Sciatic nerve (tissue), 2 donors: ENCODE measurements around the gene TCEANC2. TPM values are rescaled to one million over a fixed set of nuclear protein-coding genes. Genes with fewer than 3 reads are reported as not detected.
"Not testable (repeated sequence)": the region's sequence is repeated elsewhere in the genome, so short reads cannot be mapped to it uniquely, and the experiment has no call there.

Experiments used
- ATAC-seq: fragments of 200-7000 bp; cut with Tn5 transposase; one replicate; pipeline ENCODE4 v1.9.1; 2020; ENCODE audit warnings: mild to moderate bottlenecking, moderate library complexity
- DNase-seq: peaks from one replicate; pipeline ENCODE4 v3.0.0-alpha.2; 2020; ENCODE audit warnings: low spot score
- intact Hi-C: fragments of 100-400 bp; cut with DNase I; formaldehyde crosslinking; loops from one replicate; pipeline ENCODE4 v1.14.2; 2022
- total RNA-seq: library from RNA; stranded (reverse); fragmentation: NEBNext Ultra II Directional; extraction: Animal tissue kit (Norgen Biotek cat#: 25700); gene quantifications from one replicate; pipeline ENCODE4 v1.2.1, GENCODE V29; 2021
- donor health status: DM: no; HTN: no; CAD: no.
- donor health status: DM: no; HTN: no; CAD: no.

Gene TCEANC2
- total RNA-seq = 7.7 TPM

GRCh38 chr1:54052934-54053744, at the start of gene TCEANC2, which contains the start of gene TMEM59:
Gene TCEANC2, plus strand, starts transcription at chr1:54053608. Its CDS starts 815 bp downstream, at chr1:54054423.
Gene TMEM59, minus strand, starts transcription at chr1:54053204. Its CDS starts 16 bp downstream, at chr1:54053188.
- ATAC-seq = peak; percentile 98
- intact Hi-C loops = no loop called here
- DNase-seq = peak; percentile 97

DNA sequence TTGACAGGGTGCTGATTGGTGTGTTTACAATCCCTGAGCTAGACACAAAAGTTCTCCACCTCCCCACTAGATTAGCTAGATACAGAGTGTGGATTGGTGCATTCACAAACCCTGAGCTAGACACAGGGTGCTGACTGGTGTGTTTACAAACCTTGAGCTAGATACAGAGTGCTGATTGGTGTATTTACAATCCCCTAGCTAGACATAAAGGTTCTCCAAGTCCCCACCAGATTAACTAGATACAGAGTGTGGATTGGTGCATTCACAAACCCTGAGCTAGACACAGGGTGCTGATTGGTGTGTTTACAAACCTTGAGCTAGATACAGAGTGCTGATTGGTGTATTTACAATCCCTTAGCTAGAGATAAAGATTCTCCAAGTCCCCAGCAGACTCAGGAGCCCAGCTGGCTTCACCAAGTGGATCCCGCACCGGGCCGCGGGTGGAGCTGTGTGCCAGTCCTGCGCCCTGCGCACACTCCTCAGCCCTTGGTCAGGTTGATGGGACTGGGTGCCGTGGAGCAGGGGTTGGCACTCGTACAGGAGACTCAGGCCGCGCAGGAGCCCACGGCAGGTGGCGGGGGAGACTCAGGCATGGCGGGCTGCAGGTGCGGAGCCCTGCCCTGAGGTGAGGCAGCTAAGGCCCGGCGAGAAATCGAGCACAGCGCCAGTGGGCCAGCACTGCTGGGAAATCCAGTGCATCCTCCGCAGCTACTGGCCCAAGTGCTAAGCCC, 49.5 kb upstream of the TCEANC2 start:
- ATAC-seq, intact Hi-C loops, DNase-seq: not testable (repeated sequence)

DNA sequence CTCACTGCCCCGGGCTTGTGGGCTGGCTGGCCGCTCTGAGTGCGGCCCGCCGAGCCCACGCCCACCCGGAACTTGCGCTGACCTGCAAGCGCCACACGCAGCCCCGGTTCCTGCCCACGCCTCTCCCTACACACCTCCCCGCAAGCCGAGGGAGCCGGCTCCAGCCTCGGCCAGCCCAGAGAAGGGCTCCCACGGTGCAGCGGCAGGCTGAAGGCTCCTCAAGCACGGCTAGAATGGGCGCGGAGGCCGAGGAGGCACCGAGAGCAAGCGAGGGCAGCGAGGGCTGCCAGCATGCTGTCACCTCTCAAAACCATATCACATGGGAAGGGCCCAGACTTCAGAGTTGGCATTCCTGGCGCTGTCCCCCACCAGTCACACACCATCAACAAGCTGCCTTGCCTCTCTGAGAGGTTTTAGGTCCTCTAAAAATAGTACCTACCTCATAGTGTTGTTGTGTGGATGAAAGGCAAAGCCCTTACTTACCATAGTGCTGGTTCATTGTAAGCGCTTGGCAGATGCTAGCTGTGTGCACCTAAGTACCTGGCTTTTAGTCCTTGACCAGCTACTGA, 48.8 kb upstream of the TCEANC2 start:
- no peak for DNase-seq
- intact Hi-C loops = no loop called here
- ATAC-seq = no peak

DNA sequence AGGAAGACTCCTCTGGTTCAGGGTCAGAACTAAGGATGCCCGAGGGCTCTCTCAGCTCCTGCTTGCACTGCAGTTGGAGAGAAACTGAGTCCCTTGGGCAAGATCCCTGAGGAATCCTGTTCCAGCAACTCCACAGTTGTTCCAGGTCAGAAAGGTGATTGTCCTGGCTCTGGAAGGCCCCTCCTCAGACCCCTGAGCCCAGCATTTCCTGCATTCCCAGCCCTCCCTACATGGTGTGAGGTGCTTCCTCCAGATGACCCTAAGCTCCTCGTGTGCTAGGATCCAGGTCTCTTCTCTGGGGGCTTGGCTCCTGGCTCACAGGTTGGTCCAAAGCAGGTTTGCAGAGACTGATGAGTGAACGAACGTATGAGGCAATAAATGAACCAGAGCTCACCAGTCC, 46.9 kb upstream of the TCEANC2 start:
- intact Hi-C loops = no loop called here

DNA sequence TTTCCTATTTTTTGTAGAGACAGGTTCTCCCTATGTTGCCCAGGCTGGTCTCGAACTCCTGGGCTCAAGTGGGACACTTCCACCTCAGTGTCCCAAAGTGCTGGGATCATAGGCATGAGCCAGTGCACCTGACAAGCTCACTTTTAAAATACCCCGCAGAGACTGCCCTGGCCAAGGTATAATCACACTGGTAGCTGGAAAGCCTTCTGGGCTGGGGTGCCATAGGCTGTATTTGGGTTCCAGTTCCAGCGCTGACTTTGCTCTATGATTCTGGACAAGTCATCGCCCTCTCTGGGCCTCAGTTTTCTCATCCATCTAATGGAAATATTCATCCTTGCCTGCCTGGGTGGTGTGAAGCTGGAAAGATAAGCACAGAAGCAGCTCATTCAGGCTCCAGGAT, 45.8 kb upstream of the TCEANC2 start:
- DNase-seq (no peak), ATAC-seq (no peak)
- intact Hi-C loops = no loop called here

More for the DNA sequence above, 46.9 kb upstream of the TCEANC2 start:
- DNase-seq = no peak
- no peak for ATAC-seq

GRCh38 chr1:54008876-54009275, 44.5 kb upstream of the TCEANC2 start:
- intact Hi-C loops = no loop called here
- DNase-seq (no peak), ATAC-seq (no peak)

DNA sequence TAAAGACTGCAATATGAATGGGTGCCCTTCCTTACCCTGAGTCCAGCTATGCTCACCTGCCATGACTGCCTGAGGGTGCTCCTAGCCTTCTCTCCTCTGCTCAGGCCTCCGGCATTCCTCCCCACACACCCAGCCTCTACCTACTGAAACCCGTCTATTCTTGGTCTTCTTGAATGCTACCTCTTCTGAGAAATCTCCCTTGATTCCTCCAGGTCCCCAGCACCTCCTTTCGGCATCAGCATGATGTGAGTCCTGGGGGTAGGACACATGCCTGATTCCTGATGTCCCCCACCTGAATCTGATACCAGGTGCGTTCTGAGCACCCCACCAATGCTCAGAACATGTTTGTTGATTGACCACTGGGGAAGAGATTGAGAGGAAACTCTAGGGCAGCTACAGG, 44.0 kb upstream of the TCEANC2 start:
- intact Hi-C loops = no loop called here
- DNase-seq (no peak), ATAC-seq (no peak)

DNA sequence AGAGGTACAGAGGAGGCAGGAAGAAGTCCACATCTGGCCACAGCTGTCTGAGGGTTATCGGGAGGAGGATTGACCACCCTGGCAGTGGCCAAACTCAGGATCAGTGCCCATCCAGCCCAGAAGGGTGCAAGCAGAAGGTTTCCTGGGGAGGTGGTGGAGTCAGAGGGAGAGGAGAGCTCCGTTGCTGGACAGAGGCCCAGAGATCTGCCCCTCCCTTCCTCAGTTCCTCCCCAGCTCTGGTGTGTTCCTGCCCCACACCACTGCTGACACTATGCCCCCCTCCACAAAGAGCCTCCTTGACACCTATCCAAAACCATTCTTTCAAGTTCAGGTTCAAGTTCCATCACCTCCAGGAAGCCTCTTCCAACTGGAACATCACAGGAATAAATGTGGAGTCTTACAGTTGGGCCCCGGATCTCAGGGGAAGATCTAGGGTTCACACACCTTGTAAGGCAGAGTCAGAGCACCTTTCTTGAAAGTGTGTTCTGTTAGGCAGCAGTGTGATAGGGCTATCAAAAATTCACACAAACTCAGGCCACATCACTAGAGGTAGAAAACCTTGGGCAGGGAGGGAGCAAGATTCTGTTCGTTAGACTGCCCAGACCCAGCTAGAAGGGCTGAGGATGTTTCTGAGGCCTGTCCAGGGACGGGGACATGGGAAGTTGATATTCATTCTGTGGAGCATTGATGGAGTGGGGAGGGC, 42.8 kb upstream of the TCEANC2 start:
- intact Hi-C loops = no loop called here
- ATAC-seq (no peak), DNase-seq (no peak)

DNA sequence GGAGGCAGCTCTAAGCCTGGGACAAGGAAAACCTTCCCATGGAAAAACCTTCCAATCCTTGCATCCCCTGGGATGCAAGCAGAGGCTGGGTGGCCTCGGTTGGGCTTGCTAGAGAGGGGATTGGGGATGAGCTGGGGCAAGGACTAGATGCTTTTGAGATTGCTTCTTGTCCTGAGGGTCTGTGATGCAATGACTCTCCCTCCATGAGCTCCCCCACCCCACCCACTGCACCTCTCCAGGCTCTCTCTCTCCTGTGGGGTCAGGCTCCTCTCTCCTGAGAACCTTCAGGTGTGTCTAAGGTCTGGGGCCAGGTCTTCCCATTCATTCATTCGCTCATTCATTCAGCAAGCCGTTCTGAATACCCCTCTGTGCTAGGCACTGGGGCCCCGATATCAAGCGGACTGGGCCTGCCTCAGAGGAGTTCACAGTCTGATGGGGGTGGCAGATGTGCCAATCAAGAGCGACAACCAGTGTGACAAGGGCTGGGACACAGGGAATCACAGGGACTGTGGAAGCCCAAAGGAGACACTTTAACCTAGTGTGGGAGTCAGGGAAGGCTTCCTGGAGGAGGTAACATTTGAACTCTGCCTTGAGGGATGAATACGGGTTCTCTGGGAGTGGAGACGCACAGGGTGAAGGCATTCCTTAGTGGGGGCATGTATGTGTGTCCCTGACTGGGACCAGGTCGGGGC, 41.9 kb upstream of the TCEANC2 start:
- ATAC-seq = no peak
- intact Hi-C loops = no loop called here
- no peak for DNase-seq

GRCh38 chr1:54012008-54012325, 41.4 kb upstream of the TCEANC2 start:
- DNase-seq = no peak
- intact Hi-C loops = no loop called here
- ATAC-seq = no peak

- no peak for ATAC-seq
- intact Hi-C loops = no loop called here
- no peak for DNase-seq
These were observed 40.5 kb upstream of the TCEANC2 start for GRCh38 chr1:54012863-54013262.

GRCh38 chr1:54013393-54014008, 39.9 kb upstream of the TCEANC2 start:
- intact Hi-C loops = no loop called here
- no peak for DNase-seq
- ATAC-seq = no peak

DNA sequence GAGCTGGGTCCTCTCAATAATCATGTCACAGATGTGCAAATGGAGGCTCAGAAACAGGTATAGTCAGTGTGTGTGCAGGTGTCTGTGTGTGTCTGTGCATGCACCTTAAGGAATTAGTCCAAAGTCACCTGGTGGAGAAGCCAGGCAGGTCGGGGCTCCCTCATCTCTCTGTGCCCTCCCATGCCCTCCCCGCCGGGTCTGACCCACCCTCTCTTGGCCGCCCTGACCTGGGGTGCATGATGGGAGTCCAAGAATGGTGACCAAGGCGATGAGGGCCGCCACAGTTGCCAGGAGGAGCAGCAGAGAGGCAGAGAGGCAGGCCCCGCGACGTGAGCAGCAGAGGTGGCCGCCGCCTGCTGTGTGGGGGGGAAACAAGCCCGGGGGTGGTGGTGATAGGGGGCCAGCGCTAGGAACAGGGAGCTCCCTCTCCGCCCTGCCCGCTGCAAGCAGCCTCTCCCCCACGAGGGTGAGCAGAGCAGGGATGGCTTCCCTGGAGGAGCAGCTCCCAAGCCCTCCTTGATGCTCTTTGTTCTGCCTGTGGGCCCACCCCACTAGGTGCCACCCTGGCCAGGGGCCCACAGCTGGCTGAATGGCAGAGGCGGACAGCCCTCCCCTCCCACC, 39.3 kb upstream of the TCEANC2 start:
- ATAC-seq (no peak), DNase-seq (no peak)
- intact Hi-C loops = no loop called here

DNA sequence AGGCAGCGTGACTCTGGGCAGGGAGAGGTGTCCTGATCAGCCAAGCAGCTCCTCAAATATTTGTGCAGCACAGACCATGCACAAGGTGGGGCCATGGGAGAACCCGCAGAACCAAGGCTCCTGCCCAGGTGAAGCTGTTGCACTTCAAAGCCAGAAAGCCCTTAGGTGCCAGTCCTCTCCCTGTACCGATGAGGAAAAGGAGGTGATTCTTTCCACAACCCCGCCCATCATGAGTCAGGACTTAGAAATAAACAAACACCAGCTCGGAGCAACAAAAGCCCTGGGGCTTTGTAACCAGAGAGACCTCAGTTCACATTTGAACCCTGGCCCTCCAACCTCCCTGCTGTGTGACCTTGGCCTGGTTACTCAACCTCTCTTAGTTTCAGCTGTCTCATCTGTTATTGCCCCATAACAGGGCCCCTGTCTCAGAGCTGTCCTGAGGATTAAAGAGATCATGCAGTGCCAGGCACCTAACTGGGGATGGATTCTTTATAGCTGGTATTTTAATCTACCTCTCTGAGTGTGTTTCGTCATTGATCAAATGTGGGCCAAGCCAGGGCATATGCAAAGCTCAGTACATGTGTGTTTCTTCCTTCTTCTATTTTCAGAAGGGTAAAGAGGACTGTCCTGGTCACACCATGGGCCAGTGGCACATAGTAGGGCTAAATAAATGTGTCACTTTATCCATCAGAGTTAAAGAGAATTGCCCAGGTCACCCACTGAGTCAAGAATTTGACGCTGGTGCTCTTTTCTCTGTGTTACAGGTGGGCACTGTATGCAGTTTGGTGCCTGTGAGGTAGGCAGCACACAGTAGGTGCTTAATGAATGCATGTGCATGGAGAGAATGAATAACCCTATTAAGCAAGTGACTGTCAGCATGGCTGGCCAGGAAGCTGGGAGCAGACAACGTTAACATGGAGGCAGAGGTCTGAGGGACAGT, 36.8 kb upstream of the TCEANC2 start:
- DNase-seq = no peak
- intact Hi-C loops = no loop called here
- no peak for ATAC-seq

DNA sequence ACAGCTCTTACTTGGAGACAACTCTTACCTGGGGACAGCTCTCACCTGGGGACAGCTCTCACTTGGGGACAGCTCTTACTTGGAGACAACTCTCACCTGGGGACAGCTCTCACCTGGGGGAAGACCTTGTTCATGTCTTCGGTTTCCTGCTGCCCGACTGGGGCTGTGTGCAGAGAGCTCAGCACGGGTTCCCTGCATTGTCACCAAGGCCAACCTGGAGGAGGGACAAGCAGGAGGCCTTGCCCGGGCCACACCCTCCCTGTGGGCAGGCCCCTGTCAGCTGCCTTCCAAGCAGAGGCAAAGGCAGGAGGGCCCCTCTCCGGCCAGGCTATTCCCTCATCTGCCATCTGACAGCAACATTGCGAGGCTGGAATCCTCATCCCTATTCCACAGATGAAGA, 35.4 kb upstream of the TCEANC2 start, which contains the start of gene LDLRAD1:
LDLRAD1 (minus strand) TSS at position 208 of the 400 bp plus-strand sequence; CDS start at position 134, 74 bp downstream.
- DNase-seq (no peak), ATAC-seq (no peak)
- intact Hi-C loops = no loop called here

GRCh38 chr1:54018635-54019034, 34.8 kb upstream of the TCEANC2 start:
- no peak for ATAC-seq
- intact Hi-C loops = no loop called here
- DNase-seq = no peak
